WTC11 (cell line): Measurements from ENCODE around the gene NLRP1.

Source experiments
- ATF6 ChIP-seq: sonication (generic); formaldehyde crosslinking; IDR thresholded peaks from 2 replicates; pipeline ENCODE4 v1.8.1; 2023; ENCODE audit warnings: mild to moderate bottlenecking, missing genetic modification reagents
- ETV6 ChIP-seq: sonication (generic); formaldehyde crosslinking; IDR thresholded peaks from 2 replicates; pipeline ENCODE4 v1.8.1; 2022; ENCODE audit warnings: mild to moderate bottlenecking, missing genetic modification reagents
- FOXK1 ChIP-seq: sonication (generic); formaldehyde crosslinking; IDR thresholded peaks from 2 replicates; pipeline ENCODE4 v1.8.0; 2022; ENCODE audit warnings: mild to moderate bottlenecking, moderate library complexity, missing genetic modification reagents
- USF1 ChIP-seq: sonication (generic); formaldehyde crosslinking; IDR thresholded peaks from 2 replicates; pipeline ENCODE4 v1.8.0; 2022; ENCODE audit warnings: mild to moderate bottlenecking, missing genetic modification reagents
- ZBTB21 ChIP-seq: sonication (generic); formaldehyde crosslinking; IDR thresholded peaks from 2 replicates; pipeline ENCODE4 v1.8.1; 2023; ENCODE audit warnings: mild to moderate bottlenecking, missing genetic modification reagents, borderline replicate concordance
- ZNF263 ChIP-seq: sonication (generic); formaldehyde crosslinking; IDR thresholded peaks from 2 replicates; pipeline ENCODE4 v1.8.1; 2022; ENCODE audit warnings: low read depth, mild to moderate bottlenecking, moderate library complexity, missing genetic modification reagents
- ZNF281 ChIP-seq: sonication (generic); formaldehyde crosslinking; IDR thresholded peaks from 2 replicates; pipeline ENCODE4 v1.8.0; 2023; ENCODE audit warnings: mild to moderate bottlenecking, missing genetic modification reagents
- TF ChIP-seq, protein P1 (sequence below): fragments of 200-600 bp; IDR thresholded peaks from 2 replicates; pipeline ENCODE4 v1.8.0; 2022; ENCODE audit warnings: antibody characterized with exemption
- TF ChIP-seq, protein P2 (sequence below): sonication (generic); formaldehyde crosslinking; IDR thresholded peaks from 2 replicates; pipeline ENCODE4 v1.8.1; 2022; ENCODE audit warnings: missing genetic modification reagents, borderline replicate concordance
- TF ChIP-seq, protein P3 (sequence below): sonication (generic); formaldehyde crosslinking; IDR thresholded peaks from 2 replicates; pipeline ENCODE4 v1.8.1; 2022; ENCODE audit warnings: mild to moderate bottlenecking, moderate library complexity, missing genetic modification reagents

DNA sequence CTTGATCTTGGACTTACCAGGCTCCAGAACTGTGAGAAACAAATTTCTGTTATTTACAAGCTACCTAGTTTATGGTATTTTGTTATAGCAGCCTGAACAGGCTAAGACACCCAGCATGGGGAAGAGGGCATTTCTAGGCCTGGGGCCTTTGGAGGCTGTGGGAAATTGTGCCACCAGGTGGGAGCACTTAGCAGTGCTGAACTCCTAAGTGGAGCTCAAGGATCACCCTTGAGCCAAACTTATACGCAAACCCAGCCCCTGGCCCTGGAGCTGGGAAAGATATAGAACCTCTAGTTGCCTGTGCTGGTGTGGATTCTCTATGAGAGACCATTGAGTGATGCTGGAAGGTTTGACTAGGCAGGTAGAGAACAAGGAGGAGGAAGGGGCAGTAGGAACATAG, 61.8 kb downstream of the NLRP1 start:
- TF ChIP-seq ETV6 (CRISPR knock-in tag) (no peak), ZBTB21 (CRISPR knock-in tag) (no peak), ATF6 (CRISPR knock-in tag) (no peak), ZNF281 (CRISPR knock-in tag) (no peak), ZNF263 (CRISPR knock-in tag) (no peak), FOXK1 (no peak), USF1 (no peak)
- TF ChIP-seq, protein P1, sequence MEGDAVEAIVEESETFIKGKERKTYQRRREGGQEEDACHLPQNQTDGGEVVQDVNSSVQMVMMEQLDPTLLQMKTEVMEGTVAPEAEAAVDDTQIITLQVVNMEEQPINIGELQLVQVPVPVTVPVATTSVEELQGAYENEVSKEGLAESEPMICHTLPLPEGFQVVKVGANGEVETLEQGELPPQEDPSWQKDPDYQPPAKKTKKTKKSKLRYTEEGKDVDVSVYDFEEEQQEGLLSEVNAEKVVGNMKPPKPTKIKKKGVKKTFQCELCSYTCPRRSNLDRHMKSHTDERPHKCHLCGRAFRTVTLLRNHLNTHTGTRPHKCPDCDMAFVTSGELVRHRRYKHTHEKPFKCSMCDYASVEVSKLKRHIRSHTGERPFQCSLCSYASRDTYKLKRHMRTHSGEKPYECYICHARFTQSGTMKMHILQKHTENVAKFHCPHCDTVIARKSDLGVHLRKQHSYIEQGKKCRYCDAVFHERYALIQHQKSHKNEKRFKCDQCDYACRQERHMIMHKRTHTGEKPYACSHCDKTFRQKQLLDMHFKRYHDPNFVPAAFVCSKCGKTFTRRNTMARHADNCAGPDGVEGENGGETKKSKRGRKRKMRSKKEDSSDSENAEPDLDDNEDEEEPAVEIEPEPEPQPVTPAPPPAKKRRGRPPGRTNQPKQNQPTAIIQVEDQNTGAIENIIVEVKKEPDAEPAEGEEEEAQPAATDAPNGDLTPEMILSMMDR: no peak
- TF ChIP-seq, protein P2, sequence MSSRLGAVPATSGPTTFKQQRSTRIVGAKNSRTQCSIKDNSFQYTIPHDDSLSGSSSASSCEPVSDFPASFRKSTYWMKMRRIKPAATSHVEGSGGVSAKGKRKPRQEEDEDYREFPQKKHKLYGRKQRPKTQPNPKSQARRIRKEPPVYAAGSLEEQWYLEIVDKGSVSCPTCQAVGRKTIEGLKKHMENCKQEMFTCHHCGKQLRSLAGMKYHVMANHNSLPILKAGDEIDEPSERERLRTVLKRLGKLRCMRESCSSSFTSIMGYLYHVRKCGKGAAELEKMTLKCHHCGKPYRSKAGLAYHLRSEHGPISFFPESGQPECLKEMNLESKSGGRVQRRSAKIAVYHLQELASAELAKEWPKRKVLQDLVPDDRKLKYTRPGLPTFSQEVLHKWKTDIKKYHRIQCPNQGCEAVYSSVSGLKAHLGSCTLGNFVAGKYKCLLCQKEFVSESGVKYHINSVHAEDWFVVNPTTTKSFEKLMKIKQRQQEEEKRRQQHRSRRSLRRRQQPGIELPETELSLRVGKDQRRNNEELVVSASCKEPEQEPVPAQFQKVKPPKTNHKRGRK (CRISPR knock-in tag): no peak
- TF ChIP-seq, protein P3, sequence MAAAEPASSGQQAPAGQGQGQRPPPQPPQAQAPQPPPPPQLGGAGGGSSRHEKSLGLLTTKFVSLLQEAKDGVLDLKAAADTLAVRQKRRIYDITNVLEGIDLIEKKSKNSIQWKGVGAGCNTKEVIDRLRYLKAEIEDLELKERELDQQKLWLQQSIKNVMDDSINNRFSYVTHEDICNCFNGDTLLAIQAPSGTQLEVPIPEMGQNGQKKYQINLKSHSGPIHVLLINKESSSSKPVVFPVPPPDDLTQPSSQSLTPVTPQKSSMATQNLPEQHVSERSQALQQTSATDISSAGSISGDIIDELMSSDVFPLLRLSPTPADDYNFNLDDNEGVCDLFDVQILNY (CRISPR knock-in tag): no peak
